Caco-2 (cell line): Measurements from ENCODE around the gene SCAF8. TPM values are rescaled to one million over a fixed set of nuclear protein-coding genes. Genes with fewer than 3 reads are reported as not detected.
A peak's percentile ranks its signal among the peaks of the same experiment; 100 is the strongest.

ENCODE experiments used
- Bru-seq: library from RNA; stranded (reverse); fragments of 400-500 nt; gene quantifications from one replicate; lab custom pipeline; 2021; lab: Mats Ljungman, UMichigan
- BruChase-seq, 2 experiments: library from RNA; stranded (reverse); fragments of 400-500 nt; gene quantifications; one replicate each; lab custom pipeline; 2021; lab: Mats Ljungman, UMichigan
- BruUV-seq: library from RNA; stranded (reverse); fragments of 400-500 nt; replicated peaks from 2 replicates; lab custom pipeline; 2021; lab: Mats Ljungman, UMichigan
- CTCF ChIA-PET: fragments of 300-600 bp; sonication (Branson Sonifier 250); formaldehyde crosslinking; loops from one replicate; lab custom pipeline; 2022; ENCODE audit warnings: antibody characterized with exemption; lab: Charles Lee
- POLR2A ChIA-PET: fragments of 300-600 bp; sonication (Branson Sonifier 250); formaldehyde crosslinking; loops from one replicate; lab custom pipeline; 2022; ENCODE audit warnings: antibody characterized with exemption; lab: Charles Lee
- DNase-seq, 2 experiments: peaks; one replicate each; pipeline versions ENCODE4 v3.0.0 to v3.0.0-alpha.2; 2020 to 2022
- H3K27me3 ChIP-seq: replicated peaks from 2 replicates; pipeline ENCODE4 v1.6.0; 2011; ENCODE audit warnings: low read length; ENCODE audit not compliant: control insufficient read depth, insufficient read depth
- H3K36me3 ChIP-seq: 2 replicates; pipeline ENCODE4 v1.5.1; 2011; ENCODE audit warnings: low read length; ENCODE audit not compliant: control insufficient read depth, insufficient read depth
- H3K4me1 ChIP-seq: fragments of 250-450 bp; sonication (Bioruptor Pico); 2 replicates; pipeline ENCODE4 v1.5.1; 2020; ENCODE audit warnings: mild to moderate bottlenecking
- H3K4me3 ChIP-seq: 2 replicates; pipeline ENCODE4 v1.5.1; 2011; ENCODE audit warnings: low read depth, mild to moderate bottlenecking, control low read depth, low read length
- H3K9me3 ChIP-seq: fragments of 250-450 bp; sonication (Bioruptor Pico); 2 replicates; pipeline ENCODE4 v1.5.1; 2020; ENCODE audit warnings: mild to moderate bottlenecking, moderate library complexity
- H3K27ac Mint-ChIP-seq: one replicate; pipeline ENCODE4 v1.8.0; 2022; ENCODE audit warnings: mixed read lengths; ENCODE audit not compliant: unreplicated experiment
- H3K27me3 Mint-ChIP-seq: one replicate; pipeline ENCODE4 v1.8.0; 2022; ENCODE audit warnings: mixed read lengths; ENCODE audit not compliant: insufficient read depth, unreplicated experiment
- H3K36me3 Mint-ChIP-seq: one replicate; pipeline ENCODE4 v1.8.0; 2022; ENCODE audit warnings: mild to moderate bottlenecking, mixed read lengths; ENCODE audit not compliant: insufficient read depth, unreplicated experiment
- H3K4me1 Mint-ChIP-seq: one replicate; pipeline ENCODE4 v1.8.0; 2022; ENCODE audit warnings: low read depth, mixed read lengths; ENCODE audit not compliant: unreplicated experiment
- H3K4me3 Mint-ChIP-seq: one replicate; pipeline ENCODE4 v1.8.0; 2022; ENCODE audit warnings: mild to moderate bottlenecking, moderate library complexity, mixed read lengths; ENCODE audit not compliant: unreplicated experiment
- H3K9me3 Mint-ChIP-seq: one replicate; pipeline ENCODE4 v1.8.0; 2022; ENCODE audit warnings: mixed read lengths; ENCODE audit not compliant: unreplicated experiment
- CTCF ChIP-seq, 2 experiments: fragments of 200-600 bp in 1 of 2; IDR thresholded peaks; 1 replicate in 1 of 2; 2 replicates in 1 of 2; pipeline versions ENCODE4 v1.5.1 to v1.8.0; 2011 to 2022; ENCODE audit warnings: antibody characterized with exemption in 1 of 2, control low read depth in 1 of 2, inconsistent platforms in 1 of 2, low read depth in 1 of 2, low read length in 1 of 2, mild to moderate bottlenecking in 1 of 2, moderate library complexity in 1 of 2; ENCODE audit not compliant: insufficient read depth in 1 of 2, severe bottlenecking in 1 of 2, unreplicated experiment in 1 of 2
- intact Hi-C: fragments of 100-400 bp; cut with micrococcal nuclease; formaldehyde crosslinking; loops from one replicate; pipeline ENCODE4 v1.10.0; 2022; ENCODE audit not compliant: unreplicated experiment
- long read RNA-seq: library from polyadenylated mRNA; stranded (forward); transcript quantifications from one replicate; pipeline ENCODE4 v2.0.0, GENCODE V29; 2022
- total RNA-seq: library from RNA; stranded (reverse); gene quantifications from 2 replicates; pipeline ENCODE4 v1.2.3, GENCODE V29; 2022

Gene SCAF8
- total RNA-seq (45.2 and 45.9 TPM in 2 replicates), Bru-seq, nascent RNA (percentile 96 among the genes with signal in this experiment), BruChase-seq, experiment 1, labeled RNA remaining after a 2-hour chase (percentile 91 among the genes with signal in this experiment), BruChase-seq, experiment 2, labeled RNA remaining after a 6-hour chase (percentile 87 among the genes with signal in this experiment)
- long read RNA-seq, full-length matches to known transcripts, result 27 of 59 reads
- long read RNA-seq, partial matches to known transcripts, result 16 of 59 reads
- long read RNA-seq, other reads (novel, unspliced or antisense), result 16 of 59 reads

DNA sequence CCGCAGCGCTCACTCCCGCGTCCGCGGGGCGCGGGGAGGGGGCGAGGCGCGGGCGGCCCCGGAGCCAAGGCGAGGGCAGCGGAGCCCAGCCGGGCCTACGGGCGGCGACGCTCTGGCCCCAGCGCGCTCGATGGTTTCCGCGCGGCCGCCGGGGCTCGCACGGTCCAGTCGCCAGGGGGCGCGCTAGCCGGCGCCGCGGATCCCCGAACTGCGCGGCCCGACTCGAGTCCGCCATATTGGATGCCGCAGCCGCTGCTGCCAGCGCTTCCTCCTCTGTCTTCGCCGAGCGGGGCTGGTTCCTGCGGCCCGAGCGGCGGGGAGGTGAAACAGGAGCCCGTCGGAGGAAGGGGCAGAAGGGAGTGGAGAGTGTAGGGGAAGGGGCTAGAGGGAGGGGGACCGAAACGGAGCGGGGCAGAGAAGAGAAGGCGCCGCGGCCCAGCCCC is at the start of gene SCAF8:
Gene SCAF8, plus strand, starts transcription at position 234 of the 443 bp plus-strand sequence. CDS start 485 bp downstream, outside the sequence.
- peaks cover 14% of the 10 kb centered on the region for H3K4me1 ChIP-seq
- Mint-ChIP-seq H3K36me3 (peaks cover 22% of the 10 kb centered on the region), H3K27me3 (no peaks in the 10 kb centered on the region), H3K4me3 (peak within 1 kb of the TSS; percentile 84), H3K27ac (peak within 1 kb of the TSS; percentile 89), H3K9me3 (no peaks in the 10 kb centered on the region), H3K4me1 (peaks cover 12% of the 10 kb centered on the region)
- intact Hi-C loops, result loop anchor here (1.0 to 5.0 kb wide), 2 partner anchors 72 to 129 kb away; no protein-coding TSS in a partner anchor
- CTCF ChIA-PET, result interaction anchor here (0.7 kb wide), 1 partner anchor 57 kb away, joined by 3 read pairs; no protein-coding TSS in a partner anchor
- no TSS peak for BruUV-seq
- H3K27me3 ChIP-seq, result no peaks in the 10 kb centered on the region
- TF ChIP-seq CTCF (IDR thresholded peaks at IDR 0.05; ENCODE audit: insufficient read depth in 1 of 2, low read depth in 1 of 2, low read length in 1 of 2, severe bottlenecking in 1 of 2, unreplicated experiment in 1 of 2), result peak; percentile 53 to 79
- DNase-seq, result peak; percentile 67 to 92
- no peaks in the 10 kb centered on the region for H3K9me3 ChIP-seq
- no peaks in the 10 kb centered on the region; the same call in 1 of the 2 replicates for H3K36me3 ChIP-seq
- POLR2A ChIA-PET, result no interaction called here
- peak within 1 kb of the TSS; percentile 92 for H3K4me3 ChIP-seq

GRCh38 chr6:154683756-154684523 is 49.3 kb upstream of the SCAF8 start:
- intact Hi-C loops, result no loop called here
- no TSS peak for BruUV-seq
- TF ChIP-seq CTCF (IDR thresholded peaks at IDR 0.05; ENCODE audit: insufficient read depth in 1 of 2, low read depth in 1 of 2, low read length in 1 of 2, severe bottlenecking in 1 of 2, unreplicated experiment in 1 of 2), result no peak
- no peak for DNase-seq
- no peaks in the 10 kb centered on the region for H3K36me3 Mint-ChIP-seq
- no peaks in the 10 kb centered on the region for H3K9me3 ChIP-seq
- H3K4me3 ChIP-seq, result no peak overlapping the region
- ChIA-PET CTCF (no interaction called here), POLR2A (no interaction called here)
- H3K27me3 Mint-ChIP-seq, result no peaks in the 10 kb centered on the region
- H3K27ac Mint-ChIP-seq, result no peak overlapping the region
- H3K36me3 ChIP-seq, result no peaks in the 10 kb centered on the region
- H3K4me3 Mint-ChIP-seq, result no peak overlapping the region
- no peaks in the 10 kb centered on the region for H3K27me3 ChIP-seq
- no peaks in the 10 kb centered on the region for H3K4me1 ChIP-seq
- no peaks in the 10 kb centered on the region for H3K9me3 Mint-ChIP-seq
- no peaks in the 10 kb centered on the region for H3K4me1 Mint-ChIP-seq

DNA sequence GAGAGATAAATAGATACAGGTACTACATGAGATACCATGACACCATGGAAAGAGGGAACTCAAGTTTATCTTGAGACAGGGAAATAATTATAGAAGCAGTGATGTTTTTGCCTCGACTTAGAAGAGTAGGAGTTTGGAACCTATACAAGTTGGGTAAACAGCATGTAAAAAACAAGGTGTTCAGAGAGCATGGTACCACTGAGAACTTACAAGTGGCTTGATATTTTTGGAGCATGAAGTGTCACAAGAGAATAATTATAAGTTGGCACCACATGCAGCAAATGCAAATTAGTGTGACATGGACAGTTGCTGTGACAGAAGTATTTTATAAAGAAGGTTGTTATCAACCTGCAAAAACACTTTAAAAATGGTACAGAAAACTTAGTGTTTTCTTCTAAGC is 47.1 kb upstream of the SCAF8 start:
- no peak overlapping the region for H3K27ac Mint-ChIP-seq
- no peaks in the 10 kb centered on the region for H3K4me1 Mint-ChIP-seq
- ChIA-PET CTCF (no interaction called here), POLR2A (no interaction called here)
- TF ChIP-seq CTCF (IDR thresholded peaks at IDR 0.05; ENCODE audit: insufficient read depth in 1 of 2, low read depth in 1 of 2, low read length in 1 of 2, severe bottlenecking in 1 of 2, unreplicated experiment in 1 of 2), result no peak
- H3K9me3 Mint-ChIP-seq, result no peaks in the 10 kb centered on the region
- no peak overlapping the region for H3K4me3 Mint-ChIP-seq
- BruUV-seq, result no TSS peak
- H3K36me3 Mint-ChIP-seq, result no peaks in the 10 kb centered on the region
- intact Hi-C loops, result no loop called here
- no peaks in the 10 kb centered on the region for H3K36me3 ChIP-seq
- no peaks in the 10 kb centered on the region for H3K4me1 ChIP-seq
- no peak overlapping the region for H3K4me3 ChIP-seq
- H3K27me3 ChIP-seq, result no peaks in the 10 kb centered on the region
- no peaks in the 10 kb centered on the region for H3K9me3 ChIP-seq
- DNase-seq, result no peak
- no peaks in the 10 kb centered on the region for H3K27me3 Mint-ChIP-seq
